Naive thymus-derived CD4-positive, alpha-beta T cell (primary cell): ENCODE measurements around the gene CNNM2. TPM values are rescaled to one million over a fixed set of nuclear protein-coding genes. Genes with fewer than 3 reads are reported as not detected.

Source experiments
- ATAC-seq: fragments of 150-1000 bp; cut with Tn5 transposase; 2 replicates; pipeline ENCODE4 v1.10.0; 2021; ENCODE audit warnings: mild to moderate bottlenecking, moderate library complexity
- CTCF ChIA-PET: fragments of 350-600 bp; sonication (Branson Sonifier 250); formaldehyde crosslinking; loops from one replicate; lab custom pipeline; 2021; ENCODE audit warnings: antibody characterized with exemption; lab: Charles Lee
- POLR2A ChIA-PET: fragments of 350-600 bp; sonication (Branson Sonifier 250); formaldehyde crosslinking; loops from one replicate; lab custom pipeline; 2021; ENCODE audit warnings: antibody characterized with exemption, inconsistent platforms; lab: Charles Lee
- DNase-seq, 9 donors: peaks; one replicate each; pipeline versions ENCODE4 v3.0.0 to v3.0.0-alpha.2; 2020 to 2022; ENCODE audit warnings: mixed read lengths in 1 of 9
- H3K27ac ChIP-seq: one replicate; pipeline ENCODE4 v1.7.0; 2013; ENCODE audit warnings: mild to moderate bottlenecking, low read depth, low read length, moderate library complexity
- H3K27me3 ChIP-seq, 2 donors: one replicate each; pipeline ENCODE4 v1.7.0; 2013; ENCODE audit warnings: low read length in 2 of 2, mild to moderate bottlenecking in 2 of 2, moderate library complexity in 2 of 2; ENCODE audit not compliant: control insufficient read depth in 2 of 2, insufficient read depth in 2 of 2
- H3K36me3 ChIP-seq, 3 experiments: 1 replicate in 2 of 3; 2 replicates in 1 of 3; pipeline ENCODE4 v1.7.0; 2013; ENCODE audit warnings: low read length in 3 of 3, mild to moderate bottlenecking in 3 of 3, moderate library complexity in 1 of 3; ENCODE audit not compliant: insufficient read depth in 3 of 3, control insufficient read depth in 2 of 3
- H3K4me1 ChIP-seq, 2 donors: one replicate each; pipeline ENCODE4 v1.7.0; 2013; ENCODE audit warnings: low read length in 2 of 2, mild to moderate bottlenecking in 2 of 2, moderate library complexity in 1 of 2; ENCODE audit not compliant: control insufficient read depth in 2 of 2, insufficient read depth in 2 of 2
- H3K4me3 ChIP-seq: 2 replicates; pipeline ENCODE4 v1.7.0; 2013; ENCODE audit warnings: mild to moderate bottlenecking, low read length
- H3K9me3 ChIP-seq, 3 experiments: 1 replicate in 2 of 3; 2 replicates in 1 of 3; pipeline ENCODE4 v1.7.0; 2013; ENCODE audit warnings: low read length in 3 of 3; ENCODE audit not compliant: control insufficient read depth in 2 of 3
- H3K27ac Mint-ChIP-seq, 9 donors: one replicate each; pipeline ENCODE4 v1.8.0; 2020 to 2022; ENCODE audit warnings: mixed read lengths in 9 of 9, mild to moderate bottlenecking in 8 of 9, moderate library complexity in 5 of 9, inconsistent platforms in 2 of 9
- H3K27me3 Mint-ChIP-seq, 5 donors: one replicate each; pipeline ENCODE4 v1.8.0; 2021 to 2022; ENCODE audit warnings: mixed read lengths in 5 of 5, mild to moderate bottlenecking in 1 of 5
- H3K36me3 Mint-ChIP-seq, 5 donors: one replicate each; pipeline ENCODE4 v1.8.0; 2020 to 2022; ENCODE audit warnings: mixed read lengths in 5 of 5, mild to moderate bottlenecking in 3 of 5, inconsistent platforms in 1 of 5
- H3K4me1 Mint-ChIP-seq, 7 donors: one replicate each; pipeline ENCODE4 v1.8.0; 2020 to 2022; ENCODE audit warnings: mixed read lengths in 7 of 7, mild to moderate bottlenecking in 3 of 7, inconsistent platforms in 1 of 7
- H3K4me3 Mint-ChIP-seq, 10 donors: one replicate each; pipeline ENCODE4 v1.8.0; 2020 to 2022; ENCODE audit warnings: mild to moderate bottlenecking in 10 of 10, mixed read lengths in 10 of 10, moderate library complexity in 6 of 10, inconsistent platforms in 2 of 10
- H3K9me3 Mint-ChIP-seq, 11 donors: one replicate each; pipeline ENCODE4 v1.8.0; 2020 to 2022; ENCODE audit warnings: mixed read lengths in 11 of 11, mild to moderate bottlenecking in 4 of 11, inconsistent platforms in 1 of 11, moderate library complexity in 1 of 11
- intact Hi-C, 2 donors: fragments of 100-400 bp; cut with micrococcal nuclease; formaldehyde crosslinking; loops; one replicate each; pipeline ENCODE4 v1.15.1; 2023
- polyA plus RNA-seq, 2 donors: library from polyadenylated mRNA; unstranded; fragments of 300-500 nt; fragmentation: Illumina TruSeq; gene quantifications; one replicate each; pipeline ENCODE4 v1.2.3, GENCODE V29; 2021
- total RNA-seq, 6 experiments: library from RNA in 5 of 6; stranded (reverse) in 5 of 6; gene quantifications; 1 replicate in 5 of 6; 2 replicates in 1 of 6; pipeline ENCODE4 v1.2.3 and lab custom pipeline; 2021 to 2026

The CNNM2 gene
- total and polyA plus RNA-seq, 7 experiments from 2014 or later, result 4.3 to 17.5 (median 9.7) TPM

DNA sequence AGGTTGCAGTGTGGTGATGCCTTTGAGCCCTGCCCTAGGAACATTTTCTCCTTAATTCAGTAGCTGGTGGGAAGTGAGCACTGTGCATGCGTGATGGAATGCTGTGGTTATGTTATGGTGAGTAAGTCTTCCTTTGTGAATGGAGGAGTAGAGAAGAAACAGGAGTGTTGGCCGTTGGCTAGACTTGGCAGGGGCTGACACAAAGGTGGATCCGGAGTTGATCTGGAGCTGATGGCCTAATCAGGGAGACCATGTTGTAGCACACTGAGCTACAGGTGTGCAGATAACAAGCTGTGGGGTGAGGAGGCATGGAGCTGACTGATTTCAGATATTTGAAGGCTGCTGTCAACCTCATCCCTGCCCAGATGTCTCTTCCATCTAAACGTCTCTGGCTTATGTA, 122.3 kb downstream of the CNNM2 start:
- H3K27me3 ChIP-seq, result no peaks in the 10 kb centered on the region
- intact Hi-C loops, result no loop called here
- no peaks in the 10 kb centered on the region for H3K4me1 ChIP-seq
- Mint-ChIP-seq H3K27me3 (no peaks in the 10 kb centered on the region), H3K4me3 (no peak overlapping the region), H3K9me3 (no peaks in the 10 kb centered on the region), H3K27ac (no peak overlapping the region), H3K4me1 (peaks cover 0 to 9% (median 0%) of the 10 kb centered on the region in 7 donors), H3K36me3 (no peaks in the 10 kb centered on the region)
- H3K27ac ChIP-seq, result no peak overlapping the region
- H3K9me3 ChIP-seq, result no peaks in the 10 kb centered on the region
- CTCF ChIA-PET, result no interaction called here
- DNase-seq (no peak), ATAC-seq (no peak)
- no peak overlapping the region for H3K4me3 ChIP-seq
- POLR2A ChIA-PET, result no interaction called here
- no peaks in the 10 kb centered on the region for H3K36me3 ChIP-seq

DNA sequence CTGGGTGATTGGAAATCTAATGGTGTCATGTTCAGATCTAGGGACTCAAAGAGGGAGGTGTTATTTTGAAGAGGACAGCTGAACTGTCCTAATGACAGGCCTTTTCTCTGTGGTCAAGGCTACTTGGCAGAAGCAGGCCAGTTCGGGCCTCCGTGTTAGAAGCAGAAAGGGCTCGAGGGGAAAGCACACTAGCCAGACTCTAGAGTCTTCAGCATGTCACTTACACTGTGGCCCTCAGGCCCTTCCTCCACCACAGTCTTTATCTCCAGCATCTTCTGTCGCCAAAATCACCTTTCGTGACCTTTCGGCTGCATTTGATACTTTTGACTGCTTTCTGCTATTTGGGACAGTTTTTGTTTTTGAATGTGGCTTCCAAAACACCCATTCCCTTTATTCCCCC, 123.3 kb downstream of the CNNM2 start:
- Histone ChIP-seq H3K27me3 (no peaks in the 10 kb centered on the region), H3K4me1 (no peaks in the 10 kb centered on the region), H3K4me3 (no peak overlapping the region), H3K36me3 (no peaks in the 10 kb centered on the region), H3K9me3 (no peaks in the 10 kb centered on the region), H3K27ac (no peak overlapping the region)
- ChIA-PET CTCF (interaction anchor here (0.5 kb wide), 1 partner anchor 164 kb away, joined by 4 read pairs; no protein-coding TSS in a partner anchor), POLR2A (no interaction called here)
- intact Hi-C loops, result no loop called here
- no peak for ATAC-seq
- Mint-ChIP-seq H3K4me1 (peaks cover 0 to 9% (median 0%) of the 10 kb centered on the region in 7 donors), H3K36me3 (no peaks in the 10 kb centered on the region), H3K27ac (peak overlapping the region in 1 of 9 donors; percentile 53), H3K27me3 (peaks cover 0 to 2% (median 0%) of the 10 kb centered on the region in 5 donors), H3K9me3 (no peaks in the 10 kb centered on the region), H3K4me3 (no peak overlapping the region)
- no peak for DNase-seq

DNA sequence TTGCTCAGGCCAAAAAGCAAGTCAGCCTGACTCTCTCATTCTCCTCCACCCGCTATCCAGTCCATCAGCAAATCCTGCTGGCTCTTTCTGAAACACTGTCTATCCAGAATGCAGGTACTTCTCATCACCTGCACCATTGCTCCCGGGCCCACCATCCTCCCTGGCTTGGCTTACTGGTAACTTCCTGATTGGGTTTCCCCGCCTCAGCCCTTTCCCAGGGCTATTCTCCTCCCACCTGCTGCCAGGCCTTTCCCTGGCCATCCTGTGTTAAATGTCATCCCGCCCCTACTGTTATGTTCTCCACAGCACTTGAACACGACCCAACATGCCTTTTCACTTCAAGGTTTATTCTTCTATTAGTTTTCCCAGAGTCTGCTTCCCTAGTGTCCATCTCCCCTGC, 124.0 kb downstream of the CNNM2 start:
- CTCF ChIA-PET, result no interaction called here
- H3K9me3 Mint-ChIP-seq, result no peaks in the 10 kb centered on the region
- no peaks in the 10 kb centered on the region for H3K27me3 ChIP-seq
- no peaks in the 10 kb centered on the region for H3K4me1 ChIP-seq
- H3K36me3 Mint-ChIP-seq, result no peaks in the 10 kb centered on the region
- ATAC-seq, result no peak
- H3K9me3 ChIP-seq, result no peaks in the 10 kb centered on the region
- peaks cover 0 to 2% (median 0%) of the 10 kb centered on the region in 5 donors for H3K27me3 Mint-ChIP-seq
- DNase-seq, result no peak
- H3K27ac ChIP-seq, result no peak overlapping the region
- H3K4me3 ChIP-seq, result no peak overlapping the region
- peaks cover 0 to 9% (median 0%) of the 10 kb centered on the region in 7 donors for H3K4me1 Mint-ChIP-seq
- peak overlapping the region in 1 of 9 donors; percentile 86 for H3K27ac Mint-ChIP-seq
- POLR2A ChIA-PET, result interaction anchor here (0.6 kb wide), 1 partner anchor 476 kb away, joined by 3 read pairs; no protein-coding TSS in a partner anchor
- no peaks in the 10 kb centered on the region for H3K36me3 ChIP-seq
- intact Hi-C loops, result no loop called here
- no peak overlapping the region for H3K4me3 Mint-ChIP-seq

DNA sequence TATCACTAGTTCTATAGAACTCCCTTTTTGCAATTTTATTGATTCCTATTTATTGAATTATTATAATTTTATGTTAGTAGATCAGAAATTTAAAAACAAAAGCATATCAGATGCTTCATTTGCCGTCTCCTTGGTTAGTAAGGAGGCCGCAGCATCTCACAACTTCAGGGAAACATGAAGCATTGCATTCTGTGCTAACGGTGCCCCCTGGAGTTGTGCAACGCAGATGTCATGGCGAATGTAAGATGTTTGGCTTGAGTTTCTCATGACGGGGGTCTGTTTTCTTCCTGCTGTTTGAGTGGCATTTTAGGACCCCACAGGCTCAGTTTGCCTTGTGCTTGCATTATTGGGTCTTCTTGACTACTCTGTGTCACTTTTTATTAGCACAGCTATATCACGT, 124.8 kb downstream of the CNNM2 start:
- Histone ChIP-seq H3K4me1 (no peaks in the 10 kb centered on the region), H3K36me3 (no peaks in the 10 kb centered on the region), H3K27me3 (no peaks in the 10 kb centered on the region), H3K4me3 (no peak overlapping the region), H3K9me3 (no peaks in the 10 kb centered on the region), H3K27ac (no peak overlapping the region)
- Mint-ChIP-seq H3K27me3 (peaks cover 0 to 2% (median 0%) of the 10 kb centered on the region in 5 donors), H3K9me3 (no peaks in the 10 kb centered on the region), H3K4me1 (peaks cover 0 to 9% (median 0%) of the 10 kb centered on the region in 7 donors), H3K27ac (no peak overlapping the region), H3K36me3 (no peaks in the 10 kb centered on the region), H3K4me3 (no peak overlapping the region)
- intact Hi-C loops, result no loop called here
- no peak for DNase-seq
- ATAC-seq, result no peak
- CTCF ChIA-PET, result no interaction called here
- POLR2A ChIA-PET, result no interaction called here

DNA sequence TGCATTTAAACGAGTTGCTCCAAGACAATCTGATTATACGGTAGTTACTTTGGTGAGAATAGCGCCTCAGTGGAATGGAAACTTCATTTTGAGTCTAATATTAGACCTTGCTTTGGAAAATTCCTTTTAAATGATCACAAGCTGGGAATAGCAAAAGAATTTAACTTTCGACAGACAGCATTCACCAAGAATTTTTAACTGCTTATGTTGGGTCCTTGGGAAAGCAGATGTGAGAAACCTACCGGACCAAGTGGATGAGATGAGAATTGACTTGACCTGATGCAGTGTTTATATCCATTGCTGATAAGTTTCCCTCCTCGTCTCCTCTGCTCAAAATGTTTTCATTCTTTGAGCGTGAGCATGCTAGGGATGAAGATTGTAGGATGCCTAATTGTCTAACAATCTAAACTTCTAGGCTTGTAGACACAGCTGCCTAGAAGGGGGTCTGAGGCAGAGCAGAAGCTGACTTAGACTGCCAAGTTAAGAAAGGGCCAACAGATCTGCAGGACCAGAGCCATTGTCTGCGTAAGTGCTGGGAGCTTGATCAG, 126.9 kb downstream of the CNNM2 start:
- intact Hi-C loops, result no loop called here
- Histone ChIP-seq H3K27ac (no peak overlapping the region), H3K27me3 (no peaks in the 10 kb centered on the region), H3K4me1 (no peaks in the 10 kb centered on the region), H3K4me3 (no peak overlapping the region), H3K36me3 (no peaks in the 10 kb centered on the region), H3K9me3 (no peaks in the 10 kb centered on the region)
- Mint-ChIP-seq H3K4me3 (no peak overlapping the region), H3K27me3 (peaks cover 0 to 2% (median 0%) of the 10 kb centered on the region in 5 donors), H3K36me3 (peaks cover 0 to 12% (median 5%) of the 10 kb centered on the region in 5 donors), H3K4me1 (peaks cover 0 to 9% (median 0%) of the 10 kb centered on the region in 7 donors), H3K9me3 (no peaks in the 10 kb centered on the region), H3K27ac (no peak overlapping the region)
- ChIA-PET POLR2A (no interaction called here), CTCF (no interaction called here)
- no peak for DNase-seq
- no peak for ATAC-seq

DNA sequence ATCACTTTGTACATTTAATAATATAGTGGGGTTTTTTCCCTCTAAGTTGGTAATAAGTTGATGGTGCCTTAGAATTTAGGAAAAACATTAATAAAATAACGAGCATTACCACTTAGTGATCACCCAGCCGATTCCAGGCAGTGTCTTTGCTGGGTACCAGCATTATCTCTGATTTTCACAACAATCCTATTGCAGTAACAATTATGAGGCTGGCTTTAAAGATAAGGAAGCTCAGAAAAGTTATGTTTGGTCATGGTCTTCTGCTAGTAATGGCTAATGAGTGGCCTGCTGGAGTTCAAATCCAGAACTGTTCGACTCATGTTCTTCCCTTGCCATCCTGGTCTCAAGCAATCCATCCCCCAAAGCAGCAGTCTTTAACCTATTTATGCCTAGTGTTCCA, 127.9 kb downstream of the CNNM2 start:
- intact Hi-C loops, result no loop called here
- Mint-ChIP-seq H3K9me3 (no peaks in the 10 kb centered on the region), H3K4me3 (no peak overlapping the region), H3K36me3 (peaks cover 0 to 19% (median 5%) of the 10 kb centered on the region in 5 donors), H3K4me1 (peaks cover 0 to 9% (median 0%) of the 10 kb centered on the region in 7 donors), H3K27ac (no peak overlapping the region), H3K27me3 (peaks cover 0 to 2% (median 0%) of the 10 kb centered on the region in 5 donors)
- H3K4me1 ChIP-seq, result no peaks in the 10 kb centered on the region
- no peak for ATAC-seq
- CTCF ChIA-PET, result interaction anchor here (0.5 kb wide), 1 partner anchor 124 kb away, joined by 3 read pairs; no protein-coding TSS in a partner anchor
- H3K4me3 ChIP-seq, result no peak overlapping the region
- no peaks in the 10 kb centered on the region for H3K36me3 ChIP-seq
- DNase-seq, result no peak
- no peaks in the 10 kb centered on the region for H3K9me3 ChIP-seq
- POLR2A ChIA-PET, result no interaction called here
- no peaks in the 10 kb centered on the region for H3K27me3 ChIP-seq
- no peak overlapping the region for H3K27ac ChIP-seq

DNA sequence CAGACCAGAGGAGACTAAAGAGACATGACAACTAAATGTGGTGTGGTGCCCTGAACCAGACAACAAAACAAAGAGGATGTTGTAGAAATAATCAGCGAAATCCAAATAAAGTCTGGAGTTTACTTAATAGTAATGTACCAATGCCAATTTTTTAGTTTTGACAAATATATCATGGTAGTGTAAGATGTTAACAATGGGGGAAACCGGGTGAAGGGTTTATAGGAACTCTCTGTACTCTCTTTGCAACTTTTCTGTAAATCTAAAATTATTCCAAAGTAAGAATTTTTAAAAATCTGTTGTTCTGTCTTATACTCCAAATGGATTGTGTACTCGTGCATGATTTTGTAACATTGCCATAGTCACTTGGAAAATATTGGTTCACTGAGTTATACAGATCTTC, 129.3 kb downstream of the CNNM2 start:
- no peak overlapping the region for H3K27ac ChIP-seq
- no peak for ATAC-seq
- H3K27me3 ChIP-seq, result no peaks in the 10 kb centered on the region
- ChIA-PET POLR2A (no interaction called here), CTCF (interaction anchor here (0.6 kb wide), 1 partner anchor 50 kb away, joined by 4 read pairs; no protein-coding TSS in a partner anchor)
- peaks cover 0 to 2% (median 0%) of the 10 kb centered on the region in 5 donors for H3K27me3 Mint-ChIP-seq
- H3K27ac Mint-ChIP-seq, result no peak overlapping the region
- H3K4me1 ChIP-seq, result no peaks in the 10 kb centered on the region
- no peaks in the 10 kb centered on the region for H3K9me3 ChIP-seq
- no peaks in the 10 kb centered on the region for H3K9me3 Mint-ChIP-seq
- H3K4me3 Mint-ChIP-seq, result no peak overlapping the region
- H3K36me3 ChIP-seq, result no peaks in the 10 kb centered on the region
- H3K4me3 ChIP-seq, result no peak overlapping the region
- peaks cover 0 to under 1% (median 0%) of the 10 kb centered on the region in 7 donors for H3K4me1 Mint-ChIP-seq
- DNase-seq, result no peak
- intact Hi-C loops, result no loop called here
- H3K36me3 Mint-ChIP-seq, result peaks cover 0 to 23% (median 5%) of the 10 kb centered on the region in 5 donors
